Nephron progenitor cell (in vitro differentiated cells): Measurements from ENCODE around the gene NINJ1.

Experiments used
- DNase-seq: peaks from one replicate; pipeline ENCODE4 v3.0.0; 2021
- H3K27ac Mint-ChIP-seq: 2 replicates; pipeline ENCODE4 v1.8.0; 2021; ENCODE audit warnings: mild to moderate bottlenecking, moderate library complexity, mixed read lengths
- H3K27me3 Mint-ChIP-seq: 2 replicates; pipeline ENCODE4 v1.8.0; 2021; ENCODE audit warnings: mild to moderate bottlenecking, low read depth, mixed read lengths; ENCODE audit not compliant: poor library complexity
- H3K36me3 Mint-ChIP-seq: 2 replicates; pipeline ENCODE4 v1.8.0; 2021; ENCODE audit warnings: low read depth, mixed read lengths
- H3K4me1 Mint-ChIP-seq: 2 replicates; pipeline ENCODE4 v1.8.0; 2021; ENCODE audit warnings: mixed read lengths
- H3K4me3 Mint-ChIP-seq: 2 replicates; pipeline ENCODE4 v1.8.0; 2021; ENCODE audit warnings: mild to moderate bottlenecking, moderate library complexity, mixed read lengths
- H3K9me3 Mint-ChIP-seq: 2 replicates; pipeline ENCODE4 v1.8.0; 2021; ENCODE audit warnings: mild to moderate bottlenecking, moderate library complexity, mixed read lengths
- CTCF ChIP-seq: fragments of 200-600 bp; sonication (generic); IDR thresholded peaks from 2 replicates; pipeline ENCODE4 v1.5.0; 2021; ENCODE audit warnings: antibody characterized with exemption

NINJ1 gene

GRCh38 chr9:93134015-93134739 lies at the start of gene NINJ1:
NINJ1 (minus strand) TSS chr9:93134251; CDS start chr9:93134217, 34 bp downstream.
- DNase-seq: peak; percentile 77
- Mint-ChIP-seq H3K9me3 (peaks cover 3% of the 10 kb centered on the region), H3K4me1 (peaks cover 33% of the 10 kb centered on the region), H3K27ac (peak within 1 kb of the TSS; percentile 57), H3K4me3 (peak within 1 kb of the TSS; percentile 85), H3K27me3 (peaks cover 15% of the 10 kb centered on the region), H3K36me3 (no peaks in the 10 kb centered on the region)
- TF ChIP-seq CTCF: no peak

GRCh38 chr9:93183131-93183662 lies 49.1 kb upstream of the NINJ1 start:
- TF ChIP-seq CTCF: no peak
- Mint-ChIP-seq H3K4me1 (peaks cover 33% of the 10 kb centered on the region), H3K9me3 (no peaks in the 10 kb centered on the region), H3K27me3 (peaks cover 71% of the 10 kb centered on the region), H3K36me3 (no peaks in the 10 kb centered on the region), H3K27ac (no peak overlapping the region), H3K4me3 (peak overlapping the region; percentile 76)
- no peak for DNase-seq

GRCh38 chr9:93182572-93182971 lies 48.5 kb upstream of the NINJ1 start:
- H3K36me3 Mint-ChIP-seq: no peaks in the 10 kb centered on the region
- H3K4me1 Mint-ChIP-seq: peaks cover 30% of the 10 kb centered on the region
- no peak overlapping the region for H3K27ac Mint-ChIP-seq
- DNase-seq: no peak
- H3K9me3 Mint-ChIP-seq: no peaks in the 10 kb centered on the region
- H3K27me3 Mint-ChIP-seq: peaks cover 74% of the 10 kb centered on the region
- no peak for TF ChIP-seq CTCF
- peak overlapping the region; percentile 76 for H3K4me3 Mint-ChIP-seq

GRCh38 chr9:93181672-93182435 lies 47.8 kb upstream of the NINJ1 start:
- Mint-ChIP-seq H3K36me3 (no peaks in the 10 kb centered on the region), H3K9me3 (no peaks in the 10 kb centered on the region), H3K4me3 (no peak overlapping the region), H3K4me1 (peaks cover 23% of the 10 kb centered on the region), H3K27me3 (peaks cover 67% of the 10 kb centered on the region), H3K27ac (no peak overlapping the region)
- TF ChIP-seq CTCF: no peak
- DNase-seq: no peak

DNA sequence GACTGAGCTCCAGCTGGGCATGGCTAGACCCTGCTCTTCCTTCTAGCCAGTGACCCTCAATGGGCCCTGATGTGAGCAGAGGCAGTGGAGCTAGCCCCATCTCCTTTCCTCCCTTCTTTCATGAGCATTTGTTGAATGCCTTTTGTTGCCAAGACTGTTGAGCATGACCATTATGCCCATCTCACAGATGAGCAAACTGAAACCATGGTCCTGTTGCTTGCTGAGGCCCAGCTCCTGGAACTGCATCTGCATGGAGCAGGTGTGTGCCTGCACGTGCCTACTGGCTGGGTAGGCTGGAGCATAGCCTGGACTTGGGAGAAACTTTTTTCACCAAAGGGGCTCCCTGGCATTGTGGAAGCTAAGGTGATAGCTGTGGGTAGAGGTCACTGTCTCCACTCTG lies 46.9 kb upstream of the NINJ1 start:
- Mint-ChIP-seq H3K36me3 (no peaks in the 10 kb centered on the region), H3K4me3 (no peak overlapping the region), H3K27ac (peak overlapping the region; percentile 39), H3K4me1 (peaks cover 14% of the 10 kb centered on the region), H3K27me3 (peaks cover 62% of the 10 kb centered on the region), H3K9me3 (no peaks in the 10 kb centered on the region)
- no peak for TF ChIP-seq CTCF
- no peak for DNase-seq
